ENCODE measurements around the gene DSCAML1.

Gene DSCAML1

DNA sequence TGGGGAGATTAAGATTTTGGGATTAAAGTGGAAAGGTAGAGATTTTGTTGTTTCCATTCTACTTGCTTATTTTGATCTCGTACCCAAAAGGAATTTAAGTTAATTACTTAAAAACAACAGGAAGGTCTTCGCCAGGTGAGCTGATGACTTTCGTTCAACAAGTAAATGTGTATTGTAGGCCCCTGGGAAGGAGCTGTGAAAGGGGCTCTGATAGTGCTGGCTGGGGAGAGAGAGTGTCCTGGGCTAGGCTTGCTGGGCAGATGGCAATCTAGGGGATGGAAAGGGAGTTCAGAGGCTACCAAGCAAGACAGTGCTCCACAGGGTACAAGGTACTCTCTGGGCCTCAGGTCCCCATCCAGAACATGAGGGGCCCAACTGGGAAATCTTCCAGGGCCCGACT, 279.9 kb downstream of the DSCAML1 start:
- no peaks in the 10 kb centered on the region for H3K27me3 ChIP-seq (ENCODE audit: low read depth)
- H3K9me3 ChIP-seq: no peaks in the 10 kb centered on the region
- no peak for DNase-seq (ENCODE audit: low spot score in 2 of 2)
- in situ Hi-C loops (cut with MboI; ENCODE audit: low sequenced_read_pairs): no loop called here
- H3K36me3 ChIP-seq (replicated peaks): no peaks in the 10 kb centered on the region
- no peaks in the 10 kb centered on the region for H3K4me1 ChIP-seq
- H3K4me3 ChIP-seq: no peak overlapping the region

GRCh38 chr11:117515892-117516787, 280.9 kb downstream of the DSCAML1 start:
- H3K4me1 ChIP-seq: no peaks in the 10 kb centered on the region
- no peaks in the 10 kb centered on the region for H3K9me3 ChIP-seq
- in situ Hi-C loops (cut with MboI; ENCODE audit: low sequenced_read_pairs): no loop called here
- DNase-seq (ENCODE audit: low spot score in 2 of 2): no peak
- H3K4me3 ChIP-seq: no peak overlapping the region
- no peaks in the 10 kb centered on the region for H3K27me3 ChIP-seq (ENCODE audit: low read depth)
- H3K36me3 ChIP-seq (replicated peaks): no peaks in the 10 kb centered on the region

DNA sequence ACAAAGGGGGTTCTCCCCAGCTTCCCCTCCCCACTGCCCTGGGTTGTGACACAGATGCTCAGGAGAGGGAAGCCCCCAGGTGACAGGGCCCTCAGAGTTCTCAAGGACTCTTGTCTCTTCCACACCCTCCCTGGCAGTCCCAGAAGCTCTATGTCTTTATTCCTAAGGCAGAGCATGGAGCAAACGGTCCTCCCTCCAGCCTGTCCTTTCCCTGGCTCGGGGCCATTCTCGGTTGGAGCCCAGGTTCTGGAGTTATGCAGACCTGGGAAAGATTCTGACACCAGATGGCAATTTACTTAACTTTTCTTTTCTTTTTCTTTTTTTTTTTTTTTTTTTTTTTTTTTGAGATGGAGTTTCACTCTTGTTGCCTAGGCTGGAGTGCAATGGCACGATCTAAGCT, 282.8 kb downstream of the DSCAML1 start:
- in situ Hi-C loops (cut with MboI; ENCODE audit: low sequenced_read_pairs): no loop called here

GRCh38 chr11:117513666-117514065, 283.4 kb downstream of the DSCAML1 start:
- H3K4me3 ChIP-seq: no peak overlapping the region
- H3K4me1 ChIP-seq: no peaks in the 10 kb centered on the region
- no peaks in the 10 kb centered on the region for H3K27me3 ChIP-seq (ENCODE audit: low read depth)
- DNase-seq (ENCODE audit: low spot score in 2 of 2): no peak
- no peaks in the 10 kb centered on the region for H3K36me3 ChIP-seq (replicated peaks)
- no peaks in the 10 kb centered on the region for H3K9me3 ChIP-seq
- in situ Hi-C loops (cut with MboI; ENCODE audit: low sequenced_read_pairs): no loop called here

More for the DNA sequence above, 282.8 kb downstream of the DSCAML1 start:
- no peaks in the 10 kb centered on the region for H3K27me3 ChIP-seq (ENCODE audit: low read depth)
- no peak for DNase-seq (ENCODE audit: low spot score in 2 of 2)
- H3K4me3 ChIP-seq: no peak overlapping the region
- no peaks in the 10 kb centered on the region for H3K9me3 ChIP-seq
- no peaks in the 10 kb centered on the region for H3K36me3 ChIP-seq (replicated peaks)
- H3K4me1 ChIP-seq: no peaks in the 10 kb centered on the region

DNA sequence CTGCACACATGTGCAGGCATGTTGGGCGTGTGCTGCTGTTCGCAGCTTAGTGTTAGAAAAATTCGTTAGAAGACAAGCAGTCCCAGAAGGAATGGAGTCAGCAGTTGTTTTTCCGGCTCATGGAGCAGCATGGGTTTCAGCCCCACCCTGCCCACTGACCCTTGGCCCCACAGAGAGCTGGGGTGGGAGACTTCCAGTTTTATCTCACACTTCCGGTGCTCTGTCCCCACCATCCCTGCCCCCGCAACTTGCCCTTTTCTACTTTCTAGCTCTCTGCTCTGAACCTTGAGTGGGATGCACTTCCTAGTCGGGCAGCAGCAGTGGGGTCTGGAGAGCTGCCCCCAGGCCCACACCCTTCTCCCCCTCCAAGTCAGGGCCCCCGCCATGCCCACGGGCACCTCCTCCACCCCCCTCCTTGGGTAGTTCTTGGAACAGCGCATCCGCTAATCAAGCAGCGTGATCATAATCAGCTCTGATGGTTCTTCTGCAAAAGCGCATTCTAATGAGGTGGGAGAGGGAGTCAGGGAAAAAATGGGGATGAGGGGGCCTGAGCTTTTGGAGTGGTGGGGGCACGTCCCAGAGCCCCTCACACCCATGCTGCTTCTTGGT, 285.0 kb downstream of the DSCAML1 start:
- no peak overlapping the region for H3K4me3 ChIP-seq
- no peaks in the 10 kb centered on the region for H3K4me1 ChIP-seq
- no peaks in the 10 kb centered on the region for H3K27me3 ChIP-seq (ENCODE audit: low read depth)
- H3K36me3 ChIP-seq (replicated peaks): no peaks in the 10 kb centered on the region
- no peak for DNase-seq (ENCODE audit: low spot score in 2 of 2)
- H3K9me3 ChIP-seq: no peaks in the 10 kb centered on the region
- in situ Hi-C loops (cut with MboI; ENCODE audit: low sequenced_read_pairs): no loop called here

DNA sequence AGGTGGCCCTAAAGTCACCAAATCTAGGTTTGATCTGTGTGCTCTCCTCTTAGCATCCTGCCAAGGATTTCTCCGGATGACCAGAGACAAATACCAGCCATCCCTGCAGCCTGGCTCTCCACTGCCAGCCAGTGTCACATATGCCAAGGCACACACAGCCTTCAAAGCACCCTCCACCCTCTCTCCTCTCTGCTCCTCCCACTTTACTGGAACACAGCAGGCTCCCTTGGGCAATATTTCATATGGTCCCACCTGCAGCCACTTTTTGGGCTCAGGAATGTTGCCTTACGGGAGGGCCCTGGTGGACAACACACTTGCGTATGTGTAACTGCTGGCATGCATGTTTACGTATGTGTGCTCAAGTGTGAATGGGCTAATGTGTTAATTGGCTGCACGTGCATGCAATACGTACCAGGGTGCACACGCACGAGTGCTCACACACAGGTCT, 285.5 kb downstream of the DSCAML1 start:
- H3K36me3 ChIP-seq (replicated peaks): no peaks in the 10 kb centered on the region
- H3K27me3 ChIP-seq (ENCODE audit: low read depth): no peaks in the 10 kb centered on the region
- H3K4me3 ChIP-seq: no peak overlapping the region
- in situ Hi-C loops (cut with MboI; ENCODE audit: low sequenced_read_pairs): no loop called here
- H3K4me1 ChIP-seq: no peaks in the 10 kb centered on the region
- DNase-seq (ENCODE audit: low spot score in 2 of 2): no peak
- no peaks in the 10 kb centered on the region for H3K9me3 ChIP-seq

DNA sequence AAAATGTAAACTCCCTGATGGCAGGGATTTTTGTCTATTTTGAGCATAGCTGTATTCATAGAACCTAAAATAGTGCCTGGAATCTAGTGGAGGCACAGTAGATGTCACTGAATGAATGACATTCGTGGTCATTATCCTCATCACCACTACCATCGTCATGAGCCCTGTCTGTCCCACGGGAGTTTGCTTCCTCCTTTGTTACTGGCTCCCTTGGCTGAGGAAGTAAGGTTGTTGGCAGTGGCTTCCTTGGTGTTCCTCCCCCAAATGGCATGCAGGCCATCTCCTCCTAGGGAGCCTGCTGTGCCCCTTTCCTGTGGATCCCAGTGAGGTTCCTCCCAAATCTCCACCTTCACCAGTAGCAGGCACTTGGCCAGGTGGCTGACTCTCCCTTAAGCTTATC, 286.4 kb downstream of the DSCAML1 start:
- H3K4me1 ChIP-seq: no peaks in the 10 kb centered on the region
- H3K36me3 ChIP-seq (replicated peaks): no peaks in the 10 kb centered on the region
- DNase-seq (ENCODE audit: low spot score in 2 of 2): no peak
- H3K9me3 ChIP-seq: no peaks in the 10 kb centered on the region
- in situ Hi-C loops (cut with MboI; ENCODE audit: low sequenced_read_pairs): no loop called here
- H3K27me3 ChIP-seq (ENCODE audit: low read depth): no peaks in the 10 kb centered on the region
- no peak overlapping the region for H3K4me3 ChIP-seq

DNA sequence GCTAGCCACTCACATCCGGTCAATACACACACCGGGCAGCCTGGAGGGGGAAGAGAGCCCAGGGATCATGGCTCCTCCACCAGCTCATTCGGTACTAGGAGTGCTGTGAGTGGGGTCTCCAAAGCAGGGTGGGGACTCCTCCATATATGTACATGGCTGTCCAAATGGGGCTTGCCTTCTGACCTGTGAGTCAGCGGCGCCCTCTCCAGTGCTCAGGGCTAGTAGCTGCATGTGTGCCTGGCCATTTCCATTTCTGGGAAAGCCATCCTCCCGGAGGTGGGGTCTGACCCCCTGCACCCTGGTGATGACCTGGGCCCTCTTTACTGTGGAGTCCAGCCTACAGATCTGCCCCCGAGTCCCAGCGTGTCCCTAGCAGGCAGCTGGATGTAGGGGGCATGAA, 287.5 kb downstream of the DSCAML1 start:
- Histone ChIP-seq H3K9me3 (no peaks in the 10 kb centered on the region), H3K27me3 (ENCODE audit: low read depth) (no peaks in the 10 kb centered on the region), H3K36me3 (replicated peaks) (no peaks in the 10 kb centered on the region), H3K4me1 (no peaks in the 10 kb centered on the region), H3K4me3 (no peak overlapping the region)
- no peak for DNase-seq (ENCODE audit: low spot score in 2 of 2)
- in situ Hi-C loops (cut with MboI; ENCODE audit: low sequenced_read_pairs): no loop called here

GRCh38 chr11:117506971-117507370, 290.0 kb downstream of the DSCAML1 start:
- H3K27me3 ChIP-seq (ENCODE audit: low read depth): peaks cover 10% of the 10 kb centered on the region
- in situ Hi-C loops (cut with MboI; ENCODE audit: low sequenced_read_pairs): no loop called here
- H3K4me1 ChIP-seq: no peaks in the 10 kb centered on the region
- H3K4me3 ChIP-seq: no peak overlapping the region
- H3K36me3 ChIP-seq (replicated peaks): no peaks in the 10 kb centered on the region
- DNase-seq (ENCODE audit: low spot score in 2 of 2): no peak
- no peaks in the 10 kb centered on the region for H3K9me3 ChIP-seq

DNA sequence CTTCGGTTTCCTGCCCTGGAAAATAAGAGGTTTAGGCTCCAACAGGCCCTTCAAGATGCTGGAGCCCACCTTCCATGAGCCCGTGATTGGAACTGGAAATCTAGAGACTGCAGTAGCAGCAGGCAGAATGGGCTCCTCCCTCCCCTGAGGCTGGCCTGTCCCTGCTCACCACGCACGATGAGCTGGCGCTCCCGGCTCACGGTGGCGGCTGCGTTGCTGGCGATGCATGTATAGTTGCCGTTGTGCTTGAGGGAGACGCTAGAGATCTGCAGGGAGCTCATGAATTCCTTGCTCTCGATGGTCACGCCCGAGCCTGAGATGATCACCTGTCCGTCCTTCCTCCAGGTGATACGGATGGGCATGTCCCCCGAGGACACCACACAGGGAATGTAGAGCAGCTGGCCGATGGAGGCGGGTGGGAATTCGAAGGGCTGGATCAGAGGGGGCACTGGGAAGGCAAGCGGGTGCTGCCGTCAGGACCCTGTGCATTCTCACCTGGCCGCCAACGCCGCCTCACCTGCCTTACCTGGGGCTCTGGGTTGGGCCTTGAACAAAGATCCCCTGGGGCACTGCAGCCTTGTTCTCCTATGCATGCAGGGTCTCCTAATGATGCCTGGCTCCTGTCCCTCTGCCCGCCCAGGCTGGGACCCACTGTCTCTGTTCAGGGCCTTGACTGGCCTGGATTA, 291.6 kb downstream of the DSCAML1 start:
- Histone ChIP-seq H3K4me3 (no peak overlapping the region), H3K9me3 (no peaks in the 10 kb centered on the region), H3K27me3 (ENCODE audit: low read depth) (peaks cover 15% of the 10 kb centered on the region), H3K36me3 (replicated peaks) (no peaks in the 10 kb centered on the region), H3K4me1 (no peaks in the 10 kb centered on the region)
- in situ Hi-C loops (cut with MboI; ENCODE audit: low sequenced_read_pairs): no loop called here
- no peak for DNase-seq (ENCODE audit: low spot score in 2 of 2)

DNA sequence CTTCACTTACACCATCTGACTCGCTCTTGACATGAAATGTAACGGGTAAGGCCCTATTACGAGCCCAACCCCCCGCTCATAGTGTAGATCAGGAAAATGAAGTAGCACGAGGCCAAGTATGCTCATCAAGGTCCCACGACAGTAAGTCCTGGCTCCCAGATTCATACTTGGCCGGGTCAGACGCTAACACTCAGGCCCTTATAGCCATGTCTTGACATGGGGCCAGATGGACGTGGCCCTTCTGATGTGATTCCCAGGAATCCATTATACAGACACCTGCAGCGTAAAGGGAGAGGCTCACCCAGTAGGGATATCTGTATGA, 294.3 kb downstream of the DSCAML1 start:
- in situ Hi-C loops (cut with MboI; ENCODE audit: low sequenced_read_pairs): no loop called here
- H3K4me3 ChIP-seq: no peak overlapping the region
- H3K36me3 ChIP-seq (replicated peaks): no peaks in the 10 kb centered on the region
- no peaks in the 10 kb centered on the region for H3K4me1 ChIP-seq
- H3K9me3 ChIP-seq: no peaks in the 10 kb centered on the region
- no peak for DNase-seq (ENCODE audit: low spot score in 2 of 2)
- H3K27me3 ChIP-seq (ENCODE audit: low read depth): peaks cover 22% of the 10 kb centered on the region

GRCh38 chr11:117502015-117502778, 294.8 kb downstream of the DSCAML1 start:
- H3K27me3 ChIP-seq (ENCODE audit: low read depth): peaks cover 22% of the 10 kb centered on the region
- in situ Hi-C loops (cut with MboI; ENCODE audit: low sequenced_read_pairs): no loop called here
- H3K4me3 ChIP-seq: no peak overlapping the region
- no peaks in the 10 kb centered on the region for H3K9me3 ChIP-seq
- DNase-seq (ENCODE audit: low spot score in 2 of 2): no peak
- no peaks in the 10 kb centered on the region for H3K4me1 ChIP-seq
- H3K36me3 ChIP-seq (replicated peaks): no peaks in the 10 kb centered on the region

GRCh38 chr11:117501237-117501898, 295.6 kb downstream of the DSCAML1 start:
- Histone ChIP-seq H3K4me1 (no peaks in the 10 kb centered on the region), H3K9me3 (no peaks in the 10 kb centered on the region), H3K36me3 (replicated peaks) (no peaks in the 10 kb centered on the region), H3K4me3 (no peak overlapping the region), H3K27me3 (ENCODE audit: low read depth) (peaks cover 22% of the 10 kb centered on the region)
- DNase-seq (ENCODE audit: low spot score in 2 of 2): no peak
- in situ Hi-C loops (cut with MboI; ENCODE audit: low sequenced_read_pairs): no loop called here

All from HAP-1 (cell line).